Thyroid gland (tissue), 4 donors: Measurements from ENCODE around the gene BICD1. TPM values are rescaled to one million over a fixed set of nuclear protein-coding genes. Genes with fewer than 3 reads are reported as not detected.

Experiments used
- DNase-seq, 2 donors: peaks; one replicate each; pipeline ENCODE4 v3.0.0-alpha.2; 2019
- H3K27ac ChIP-seq, 3 donors: fragments of 200-600 bp; sonication (generic); 1 replicate in 2 of 3; 2 replicates in 1 of 3; pipeline ENCODE4 v1.5.1; 2016 to 2019; ENCODE audit warnings: mild to moderate bottlenecking in 1 of 3, moderate library complexity in 1 of 3
- H3K27me3 ChIP-seq: fragments of 200-600 bp; sonication (generic); one replicate; pipeline ENCODE4 v1.5.1; 2019
- H3K36me3 ChIP-seq, 2 donors: fragments of 200-600 bp; sonication (generic); one replicate each; pipeline ENCODE4 v1.5.1; 2016 to 2019
- H3K4me1 ChIP-seq, 2 donors: fragments of 200-600 bp; sonication (generic); one replicate each; pipeline ENCODE4 v1.5.1; 2017 to 2019
- H3K4me3 ChIP-seq, 3 donors: fragments of 200-600 bp; sonication (generic); replicated peaks in 1 of 3; 1 replicate in 2 of 3; 2 replicates in 1 of 3; pipeline ENCODE4 v1.5.1; 2016; ENCODE audit warnings: mild to moderate bottlenecking in 1 of 3
- H3K9me3 ChIP-seq: fragments of 200-600 bp; sonication (generic); one replicate; pipeline ENCODE4 v1.5.1; 2017
- POLR2A ChIP-seq, 2 donors: fragments of 450-650 bp; IDR thresholded peaks; one replicate each; pipeline ENCODE4 v1.6.1; 2017; ENCODE audit warnings: antibody characterized with exemption in 2 of 2, mild to moderate bottlenecking in 2 of 2, moderate library complexity in 1 of 2
- WGBS, 2 donors: methylation state at CpG; one replicate each; pipeline ENCODE4 v1.1.5; 2017; 5-methylcytosine and 5-hydroxymethylcytosine counted together
- intact Hi-C: fragments of 100-400 bp; cut with DNase I; formaldehyde crosslinking; loops from one replicate; pipeline ENCODE4 v1.15.1; 2023
- total RNA-seq, 4 donors: library from RNA; depleted of rRNA; stranded (reverse); fragments of >200 nt; gene quantifications; one replicate each; pipeline ENCODE4 v1.2.3, GENCODE V29; 2016
- TF ChIP-seq, protein P1 (sequence below), 6 experiments: fragments of 200-600 bp in 3 of 6; fragments of 450-650 bp in 3 of 6; sonication (generic) in 3 of 6; IDR thresholded peaks; one replicate each; pipeline ENCODE4 v1.5.1; 2016 to 2019; ENCODE audit warnings: antibody characterized with exemption in 6 of 6, mild to moderate bottlenecking in 2 of 6, inconsistent platforms in 1 of 6, moderate library complexity in 1 of 6

The BICD1 gene
- total RNA-seq, 4 donors from 2014 or later: 16.7 to 33.7 (median 24.7) TPM

GRCh38 chr12:32309811-32310736 lies 203.4 kb downstream of the BICD1 start:
- DNase-seq: no peak
- intact Hi-C loops: loop anchor here (10.0 kb wide), 2 partner anchors 245 to 655 kb away; partner anchors contain the start of gene ETFBKMT
- no peaks in the 10 kb centered on the region for H3K27me3 ChIP-seq
- H3K4me3 ChIP-seq: no peak overlapping the region
- no peaks in the 10 kb centered on the region for H3K36me3 ChIP-seq
- no peak overlapping the region for H3K27ac ChIP-seq
- H3K9me3 ChIP-seq: no peaks in the 10 kb centered on the region
- WGBS, 2 donors: 75% methylated on average over 10 of the region's 10 CpGs
- no peak for TF ChIP-seq POLR2A (IDR thresholded peaks at IDR 0.05)
- TF ChIP-seq, protein P1, sequence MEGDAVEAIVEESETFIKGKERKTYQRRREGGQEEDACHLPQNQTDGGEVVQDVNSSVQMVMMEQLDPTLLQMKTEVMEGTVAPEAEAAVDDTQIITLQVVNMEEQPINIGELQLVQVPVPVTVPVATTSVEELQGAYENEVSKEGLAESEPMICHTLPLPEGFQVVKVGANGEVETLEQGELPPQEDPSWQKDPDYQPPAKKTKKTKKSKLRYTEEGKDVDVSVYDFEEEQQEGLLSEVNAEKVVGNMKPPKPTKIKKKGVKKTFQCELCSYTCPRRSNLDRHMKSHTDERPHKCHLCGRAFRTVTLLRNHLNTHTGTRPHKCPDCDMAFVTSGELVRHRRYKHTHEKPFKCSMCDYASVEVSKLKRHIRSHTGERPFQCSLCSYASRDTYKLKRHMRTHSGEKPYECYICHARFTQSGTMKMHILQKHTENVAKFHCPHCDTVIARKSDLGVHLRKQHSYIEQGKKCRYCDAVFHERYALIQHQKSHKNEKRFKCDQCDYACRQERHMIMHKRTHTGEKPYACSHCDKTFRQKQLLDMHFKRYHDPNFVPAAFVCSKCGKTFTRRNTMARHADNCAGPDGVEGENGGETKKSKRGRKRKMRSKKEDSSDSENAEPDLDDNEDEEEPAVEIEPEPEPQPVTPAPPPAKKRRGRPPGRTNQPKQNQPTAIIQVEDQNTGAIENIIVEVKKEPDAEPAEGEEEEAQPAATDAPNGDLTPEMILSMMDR (IDR thresholded peaks at IDR 0.05): no peak
- no peaks in the 10 kb centered on the region for H3K4me1 ChIP-seq

DNA sequence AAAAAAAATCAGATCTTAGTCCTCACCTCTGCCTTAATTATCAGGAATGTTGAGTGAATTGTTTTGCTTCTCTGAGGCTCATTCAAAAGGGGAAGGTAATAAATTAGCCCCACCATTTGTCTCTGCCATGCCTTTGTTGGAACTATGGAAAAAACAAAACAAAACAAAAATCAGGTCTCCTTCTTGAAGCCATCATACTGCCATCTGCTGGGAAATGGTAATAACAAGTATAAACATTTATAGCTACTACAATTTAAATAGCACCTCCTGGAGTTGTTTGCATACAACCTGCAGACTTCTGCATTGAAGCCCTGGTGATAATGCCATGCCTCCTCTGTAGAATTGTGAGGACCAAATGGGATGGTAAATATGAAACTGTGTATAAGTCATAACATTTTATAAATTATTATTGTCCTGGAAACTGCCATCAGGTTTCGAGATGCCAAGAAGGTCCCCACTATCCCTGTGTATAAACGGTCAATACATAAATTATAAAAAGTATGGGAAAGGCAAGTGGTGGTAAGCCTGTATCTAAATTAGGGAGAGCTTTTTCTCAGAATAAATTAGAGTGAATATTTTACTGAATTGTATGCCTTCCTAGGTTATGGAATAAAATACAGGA lies 205.5 kb downstream of the BICD1 start:
- Histone ChIP-seq H3K4me1 (no peaks in the 10 kb centered on the region), H3K36me3 (no peaks in the 10 kb centered on the region), H3K27ac (no peak overlapping the region), H3K4me3 (no peak overlapping the region), H3K27me3 (no peaks in the 10 kb centered on the region), H3K9me3 (no peaks in the 10 kb centered on the region)
- intact Hi-C loops: no loop called here
- WGBS, 2 donors: 91 to 94% methylated on average over 2 of the region's 2 CpGs
- DNase-seq: no peak
- no peak for TF ChIP-seq POLR2A (IDR thresholded peaks at IDR 0.05)
- TF ChIP-seq, protein P1 (IDR thresholded peaks at IDR 0.05): peak in 3 of 6 experiments; percentile 57 to 77 (median 60)

GRCh38 chr12:32322354-32322753 lies 215.7 kb downstream of the BICD1 start:
- H3K4me3 ChIP-seq: no peak overlapping the region
- no peak for DNase-seq
- WGBS, 2 donors: 94 to 95% methylated on average over 7 of the region's 7 CpGs
- intact Hi-C loops: no loop called here
- no peaks in the 10 kb centered on the region for H3K9me3 ChIP-seq
- TF ChIP-seq, protein P1 (IDR thresholded peaks at IDR 0.05): no peak
- no peaks in the 10 kb centered on the region for H3K27me3 ChIP-seq
- H3K27ac ChIP-seq: no peak overlapping the region
- H3K4me1 ChIP-seq: no peaks in the 10 kb centered on the region
- H3K36me3 ChIP-seq: no peaks in the 10 kb centered on the region

- 86 to 94% methylated on average over 2 of the region's 2 CpGs for WGBS, 2 donors
Measured at GRCh38 chr12:32331133-32331532, 224.5 kb downstream of the BICD1 start.

More at GRCh38 chr12:32331133-32331532, 224.5 kb downstream of the BICD1 start:
- Histone ChIP-seq H3K4me3 (no peak overlapping the region), H3K27ac (no peak overlapping the region), H3K36me3 (no peaks in the 10 kb centered on the region), H3K9me3 (no peaks in the 10 kb centered on the region), H3K27me3 (no peaks in the 10 kb centered on the region), H3K4me1 (no peaks in the 10 kb centered on the region)
- intact Hi-C loops: no loop called here
- TF ChIP-seq, protein P1 (IDR thresholded peaks at IDR 0.05): no peak
- TF ChIP-seq POLR2A (IDR thresholded peaks at IDR 0.05): no peak
- DNase-seq: no peak
